ENCODE data around the gene MAP1S. TPM values are rescaled to one million over a fixed set of nuclear protein-coding genes. Genes with fewer than 3 reads are reported as not detected.

The MAP1S gene
- polyA plus RNA-seq, 1 of the 3 experiments (the other 2 are of a cell fraction), result 18.4 TPM

GRCh38 chr19:17751912-17752273 is 32.6 kb downstream of the MAP1S start:
- 60% methylated on average over 2 of the region's 2 CpGs for WGBS (ENCODE audit: low lambda C conversion rate)
- no peak overlapping the region for H3K9ac ChIP-seq
- no peak overlapping the region for H2AFZ ChIP-seq (ENCODE audit: low read depth)
- no peak for TF ChIP-seq ELF1 (IDR thresholded peaks at IDR 0.05)
- TF ChIP-seq TCF12 (IDR thresholded peaks at IDR 0.05), result no peak
- TF ChIP-seq RAD21 (IDR thresholded peaks at IDR 0.05; ENCODE audit: low read length), result no peak
- no peak for TF ChIP-seq USF1 (IDR thresholded peaks at IDR 0.05; ENCODE audit: borderline replicate concordance, low read depth)
- no peak for TF ChIP-seq FOSL2 (IDR thresholded peaks at IDR 0.05; ENCODE audit: borderline replicate concordance, low read depth)
- no peak for TF ChIP-seq POLR2AphosphoS5 (IDR thresholded peaks at IDR 0.05; ENCODE audit: low read depth, low read length)
- no peak for TF ChIP-seq MEF2A (IDR thresholded peaks at IDR 0.05; ENCODE audit: borderline replicate concordance, low read depth)
- no peak for TF ChIP-seq GATA2 (CRISPR knock-in tag; IDR thresholded peaks at IDR 0.05)
- TF ChIP-seq NRF1 (IDR thresholded peaks at IDR 0.05; ENCODE audit: low read depth, low read length), result no peak
- no peak for TF ChIP-seq NFIC (IDR thresholded peaks at IDR 0.05; ENCODE audit: borderline replicate concordance)
- no peak for TF ChIP-seq JUND (IDR thresholded peaks at IDR 0.05)
- no peak for TF ChIP-seq TAF1 (IDR thresholded peaks at IDR 0.05; ENCODE audit: borderline replicate concordance, low read depth, low read length)
- TF ChIP-seq, protein P1, sequence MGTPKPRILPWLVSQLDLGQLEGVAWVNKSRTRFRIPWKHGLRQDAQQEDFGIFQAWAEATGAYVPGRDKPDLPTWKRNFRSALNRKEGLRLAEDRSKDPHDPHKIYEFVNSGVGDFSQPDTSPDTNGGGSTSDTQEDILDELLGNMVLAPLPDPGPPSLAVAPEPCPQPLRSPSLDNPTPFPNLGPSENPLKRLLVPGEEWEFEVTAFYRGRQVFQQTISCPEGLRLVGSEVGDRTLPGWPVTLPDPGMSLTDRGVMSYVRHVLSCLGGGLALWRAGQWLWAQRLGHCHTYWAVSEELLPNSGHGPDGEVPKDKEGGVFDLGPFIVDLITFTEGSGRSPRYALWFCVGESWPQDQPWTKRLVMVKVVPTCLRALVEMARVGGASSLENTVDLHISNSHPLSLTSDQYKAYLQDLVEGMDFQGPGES (IDR thresholded peaks at IDR 0.05; ENCODE audit: low read depth, low read length), result no peak
- no peak for TF ChIP-seq YY1 (IDR thresholded peaks at IDR 0.05; ENCODE audit: low read depth)
- TF ChIP-seq USF2 (IDR thresholded peaks at IDR 0.05; ENCODE audit: borderline replicate concordance, low read depth, low read length), result no peak
- TF ChIP-seq RXRA (IDR thresholded peaks at IDR 0.05; ENCODE audit: borderline replicate concordance, low read depth), result no peak
- TF ChIP-seq RFX5 (IDR thresholded peaks at IDR 0.05; ENCODE audit: low read length), result no peak
- H3K9me2 ChIP-seq, result no peaks in the 10 kb centered on the region
- no peak for DNase-seq
- H3K4me2 ChIP-seq, result no peak overlapping the region
- CTCF ChIA-PET, result interaction anchor here (0.6 to 1.1 kb wide), 2 partner anchors 12 to 801 kb away, joined by 3 read pairs; no protein-coding TSS in a partner anchor
- no peaks in the 10 kb centered on the region for H3K36me3 ChIP-seq (replicated peaks in 1 of 2; ENCODE audit: control insufficient read depth in 1 of 2, insufficient read depth in 2 of 2, low read length in 1 of 2)
- H3F3A ChIP-seq (replicated peaks; ENCODE audit: insufficient read depth), result peaks cover 3% of the 10 kb centered on the region
- no peaks in the 10 kb centered on the region for H4K20me1 ChIP-seq (ENCODE audit: insufficient read depth)
- H3K4me1 ChIP-seq (ENCODE audit: control insufficient read depth in 1 of 2, insufficient read depth in 2 of 2, low read depth in 1 of 2, low read length in 1 of 2), result peaks cover 9 to 18% of the 10 kb centered on the region in 2 experiments; a peak in 1 of 4 replicates
- no peak overlapping the region for H3K4me3 ChIP-seq (ENCODE audit: low read depth in 2 of 2, low read length in 1 of 2)
- H3K27ac ChIP-seq (ENCODE audit: low read depth in 2 of 2, low read length in 1 of 2), result no peak overlapping the region
- H3K9me3 ChIP-seq, result no peaks in the 10 kb centered on the region
- H3K79me2 ChIP-seq (ENCODE audit: insufficient read depth), result no peaks in the 10 kb centered on the region
- POLR2A ChIA-PET, result interaction anchor here (0.7 kb wide), 1 partner anchor 96 kb away, joined by 3 read pairs; the partner anchor contains the start of gene JAK3
- no peaks in the 10 kb centered on the region for H3K27me3 ChIP-seq (ENCODE audit: insufficient read depth)

Data from SK-N-SH (cell line).